Activated T-helper 1 cell treated with anti-CD3 and anti-CD28 coated beads, Interleukin-12 subunit alpha, Interleukin-12 subunit beta, Interleukin-2, Interleukin-4 antibody, amounts not matched to agents 30 ng/mL and 10 ng/mL and 1 ng/mL, durations not matched to agents 14 hours and 24 hours and 36 hours (primary cell): Measurements from ENCODE around the gene ARHGAP15. TPM values are rescaled to one million over a fixed set of nuclear protein-coding genes. Genes with fewer than 3 reads are reported as not detected.

Experiments used
- DNase-seq: peaks from one replicate; pipeline ENCODE4 v3.0.0; 2021; ENCODE audit warnings: low spot score
- H3K27ac Mint-ChIP-seq: one replicate; pipeline ENCODE4 v1.8.0; 2021; ENCODE audit warnings: mild to moderate bottlenecking, mixed read lengths
- H3K27me3 Mint-ChIP-seq: one replicate; pipeline ENCODE4 v1.8.0; 2022; ENCODE audit warnings: mild to moderate bottlenecking, moderate library complexity, mixed read lengths; ENCODE audit not compliant: insufficient read depth
- H3K36me3 Mint-ChIP-seq: one replicate; pipeline ENCODE4 v1.8.0; 2021; ENCODE audit warnings: low read depth, mixed read lengths
- H3K4me1 Mint-ChIP-seq: one replicate; pipeline ENCODE4 v1.8.0; 2021; ENCODE audit warnings: low read depth, mixed read lengths
- H3K4me3 Mint-ChIP-seq: one replicate; pipeline ENCODE4 v1.8.0; 2021; ENCODE audit warnings: mild to moderate bottlenecking, moderate library complexity, mixed read lengths
- H3K9me3 Mint-ChIP-seq: one replicate; pipeline ENCODE4 v1.8.0; 2021; ENCODE audit warnings: mixed read lengths
- intact Hi-C: fragments of 100-400 bp; cut with micrococcal nuclease; formaldehyde crosslinking; loops from one replicate; pipeline ENCODE4 v1.15.1; 2024
- total RNA-seq: library from RNA; stranded (reverse); gene quantifications from 2 replicates; pipeline ENCODE4 v1.2.3, GENCODE V29; 2022

ARHGAP15 gene
- total RNA-seq, 1 donor from 2014 or later, result 65.3 TPM

GRCh38 chr2:143473820-143474219 is 344.6 kb downstream of the ARHGAP15 start:
- Mint-ChIP-seq H3K4me1 (peaks cover 29% of the 10 kb centered on the region), H3K27me3 (no peaks in the 10 kb centered on the region), H3K36me3 (peaks cover 15% of the 10 kb centered on the region), H3K9me3 (no peaks in the 10 kb centered on the region), H3K4me3 (no peak overlapping the region), H3K27ac (no peak overlapping the region)
- no peak for DNase-seq
- intact Hi-C loops, result no loop called here

- no peak for DNase-seq
- H3K36me3 Mint-ChIP-seq, result peaks cover 15% of the 10 kb centered on the region
- no peaks in the 10 kb centered on the region for H3K27me3 Mint-ChIP-seq
- H3K4me3 Mint-ChIP-seq, result no peak overlapping the region
- H3K9me3 Mint-ChIP-seq, result no peaks in the 10 kb centered on the region
- peaks cover 22% of the 10 kb centered on the region for H3K4me1 Mint-ChIP-seq
- intact Hi-C loops, result no loop called here
- H3K27ac Mint-ChIP-seq, result no peak overlapping the region
These were observed 345.4 kb downstream of the ARHGAP15 start for GRCh38 chr2:143474586-143474985.

- intact Hi-C loops, result no loop called here
- Mint-ChIP-seq H3K4me3 (no peak overlapping the region), H3K9me3 (no peaks in the 10 kb centered on the region), H3K36me3 (peaks cover 15% of the 10 kb centered on the region), H3K27me3 (no peaks in the 10 kb centered on the region), H3K4me1 (peaks cover 17% of the 10 kb centered on the region), H3K27ac (no peak overlapping the region)
- no peak for DNase-seq
These were observed 346.0 kb downstream of the ARHGAP15 start for GRCh38 chr2:143475041-143475776.

- Mint-ChIP-seq H3K27me3 (no peaks in the 10 kb centered on the region), H3K9me3 (no peaks in the 10 kb centered on the region), H3K36me3 (peaks cover 11% of the 10 kb centered on the region), H3K4me1 (peaks cover 17% of the 10 kb centered on the region), H3K4me3 (no peak overlapping the region), H3K27ac (no peak overlapping the region)
- no peak for DNase-seq
- intact Hi-C loops, result no loop called here
These were observed 347.3 kb downstream of the ARHGAP15 start for GRCh38 chr2:143476336-143477087.

- DNase-seq, result no peak
- Mint-ChIP-seq H3K36me3 (peaks cover 10% of the 10 kb centered on the region), H3K4me1 (peaks cover 17% of the 10 kb centered on the region), H3K27me3 (no peaks in the 10 kb centered on the region), H3K27ac (no peak overlapping the region), H3K9me3 (no peaks in the 10 kb centered on the region), H3K4me3 (no peak overlapping the region)
- intact Hi-C loops, result no loop called here
These were observed 348.7 kb downstream of the ARHGAP15 start for GRCh38 chr2:143477714-143478443.

GRCh38 chr2:143480086-143480485 is 350.9 kb downstream of the ARHGAP15 start:
- peaks cover 12% of the 10 kb centered on the region for H3K4me1 Mint-ChIP-seq
- no peak for DNase-seq
- H3K27me3 Mint-ChIP-seq, result no peaks in the 10 kb centered on the region
- H3K36me3 Mint-ChIP-seq, result peaks cover under 1% of the 10 kb centered on the region
- H3K9me3 Mint-ChIP-seq, result no peaks in the 10 kb centered on the region
- H3K4me3 Mint-ChIP-seq, result no peak overlapping the region
- H3K27ac Mint-ChIP-seq, result no peak overlapping the region
- intact Hi-C loops, result no loop called here

GRCh38 chr2:143480601-143481236 is 351.5 kb downstream of the ARHGAP15 start:
- no peaks in the 10 kb centered on the region for H3K27me3 Mint-ChIP-seq
- peaks cover 8% of the 10 kb centered on the region for H3K4me1 Mint-ChIP-seq
- no peak for DNase-seq
- no peak overlapping the region for H3K27ac Mint-ChIP-seq
- peaks cover 2% of the 10 kb centered on the region for H3K36me3 Mint-ChIP-seq
- intact Hi-C loops, result no loop called here
- no peaks in the 10 kb centered on the region for H3K9me3 Mint-ChIP-seq
- no peak overlapping the region for H3K4me3 Mint-ChIP-seq

- peaks cover 2% of the 10 kb centered on the region for H3K36me3 Mint-ChIP-seq
- no peaks in the 10 kb centered on the region for H3K9me3 Mint-ChIP-seq
- no peak overlapping the region for H3K27ac Mint-ChIP-seq
- no peak for DNase-seq
- no peaks in the 10 kb centered on the region for H3K27me3 Mint-ChIP-seq
- peaks cover 7% of the 10 kb centered on the region for H3K4me1 Mint-ChIP-seq
- intact Hi-C loops, result no loop called here
- H3K4me3 Mint-ChIP-seq, result no peak overlapping the region
These were observed 352.0 kb downstream of the ARHGAP15 start for GRCh38 chr2:143481237-143481623.

- Mint-ChIP-seq H3K4me1 (peaks cover 7% of the 10 kb centered on the region), H3K27me3 (no peaks in the 10 kb centered on the region), H3K4me3 (no peak overlapping the region), H3K9me3 (no peaks in the 10 kb centered on the region), H3K36me3 (peaks cover 5% of the 10 kb centered on the region), H3K27ac (no peak overlapping the region)
- intact Hi-C loops, result no loop called here
- no peak for DNase-seq
These were observed 352.5 kb downstream of the ARHGAP15 start for GRCh38 chr2:143481733-143482132.

- no peaks in the 10 kb centered on the region for H3K27me3 Mint-ChIP-seq
- intact Hi-C loops, result no loop called here
- no peak overlapping the region for H3K27ac Mint-ChIP-seq
- H3K4me1 Mint-ChIP-seq, result peaks cover 5% of the 10 kb centered on the region
- H3K4me3 Mint-ChIP-seq, result no peak overlapping the region
- no peak for DNase-seq
- no peaks in the 10 kb centered on the region for H3K9me3 Mint-ChIP-seq
- peaks cover 5% of the 10 kb centered on the region for H3K36me3 Mint-ChIP-seq
These were observed 353.1 kb downstream of the ARHGAP15 start for GRCh38 chr2:143482316-143482715.

- intact Hi-C loops, result no loop called here
- H3K4me1 Mint-ChIP-seq, result peaks cover 5% of the 10 kb centered on the region
These were observed 353.6 kb downstream of the ARHGAP15 start for GRCh38 chr2:143482771-143483170.

GRCh38 chr2:143486976-143487375 is 357.8 kb downstream of the ARHGAP15 start:
- peaks cover 5% of the 10 kb centered on the region for H3K4me1 Mint-ChIP-seq
- peaks cover 25% of the 10 kb centered on the region for H3K36me3 Mint-ChIP-seq
- no peak overlapping the region for H3K4me3 Mint-ChIP-seq
- no peak overlapping the region for H3K27ac Mint-ChIP-seq
- H3K9me3 Mint-ChIP-seq, result no peaks in the 10 kb centered on the region
- H3K27me3 Mint-ChIP-seq, result no peaks in the 10 kb centered on the region
- no peak for DNase-seq
- intact Hi-C loops, result no loop called here

More at GRCh38 chr2:143482771-143483170, 353.6 kb downstream of the ARHGAP15 start:
- Mint-ChIP-seq H3K27me3 (no peaks in the 10 kb centered on the region), H3K27ac (no peak overlapping the region), H3K9me3 (no peaks in the 10 kb centered on the region), H3K4me3 (no peak overlapping the region), H3K36me3 (peaks cover 8% of the 10 kb centered on the region)
- DNase-seq, result no peak
